Measurements from ENCODE around the gene SNED1.

SNED1 gene

GRCh38 chr2:241068942-241069810 is 70.8 kb downstream of the SNED1 start:
- DNase-seq: no peak

GRCh38 chr2:241069821-241070281 is 71.4 kb downstream of the SNED1 start:
- DNase-seq: no peak

GRCh38 chr2:241070361-241070760 is 71.9 kb downstream of the SNED1 start:
- no peak for DNase-seq

GRCh38 chr2:241070811-241071676 is 72.6 kb downstream of the SNED1 start:
- DNase-seq: no peak

DNA sequence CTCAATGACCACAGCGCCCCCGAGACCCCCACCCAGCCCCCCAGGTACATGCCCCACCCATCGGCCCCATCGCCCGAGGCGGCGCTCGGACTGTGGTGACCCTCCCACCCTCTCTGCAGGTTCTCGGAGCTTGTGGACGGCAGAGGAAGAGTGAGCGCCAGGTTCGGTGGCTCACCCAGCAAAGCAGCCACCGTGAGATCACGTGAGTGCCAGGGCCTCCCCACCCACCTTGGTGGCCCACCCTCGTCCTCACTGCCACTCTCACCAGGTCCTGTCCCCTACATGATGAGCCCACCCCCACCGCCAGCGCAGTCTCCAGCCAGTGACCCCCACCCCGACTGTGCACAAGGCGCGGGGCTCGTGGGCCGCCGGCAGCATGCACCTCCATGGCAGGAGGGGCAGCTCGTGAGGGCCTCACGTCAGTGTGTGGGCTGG is 73.3 kb downstream of the SNED1 start:
- DNase-seq: no peak

DNA sequence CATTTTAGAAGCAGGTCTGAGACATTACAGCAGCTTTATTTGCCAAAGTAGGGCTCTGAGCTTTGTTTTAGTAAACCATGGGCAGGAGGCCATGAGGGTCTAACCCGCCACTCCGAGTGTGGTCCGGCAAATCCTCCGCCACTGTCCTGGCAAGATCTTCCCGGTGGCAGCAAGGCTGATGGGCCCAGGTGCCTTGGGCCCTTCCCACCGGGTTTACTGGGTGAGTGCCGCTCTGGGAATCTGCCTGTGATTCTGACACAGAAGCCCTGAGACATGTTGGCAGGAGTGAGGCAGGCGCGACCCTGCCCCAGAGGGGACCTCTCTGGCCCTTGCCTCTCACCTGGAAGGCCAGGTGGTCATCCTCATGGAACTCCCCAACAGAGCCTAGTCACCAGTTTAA is 73.7 kb downstream of the SNED1 start:
- no peak for DNase-seq

DNA sequence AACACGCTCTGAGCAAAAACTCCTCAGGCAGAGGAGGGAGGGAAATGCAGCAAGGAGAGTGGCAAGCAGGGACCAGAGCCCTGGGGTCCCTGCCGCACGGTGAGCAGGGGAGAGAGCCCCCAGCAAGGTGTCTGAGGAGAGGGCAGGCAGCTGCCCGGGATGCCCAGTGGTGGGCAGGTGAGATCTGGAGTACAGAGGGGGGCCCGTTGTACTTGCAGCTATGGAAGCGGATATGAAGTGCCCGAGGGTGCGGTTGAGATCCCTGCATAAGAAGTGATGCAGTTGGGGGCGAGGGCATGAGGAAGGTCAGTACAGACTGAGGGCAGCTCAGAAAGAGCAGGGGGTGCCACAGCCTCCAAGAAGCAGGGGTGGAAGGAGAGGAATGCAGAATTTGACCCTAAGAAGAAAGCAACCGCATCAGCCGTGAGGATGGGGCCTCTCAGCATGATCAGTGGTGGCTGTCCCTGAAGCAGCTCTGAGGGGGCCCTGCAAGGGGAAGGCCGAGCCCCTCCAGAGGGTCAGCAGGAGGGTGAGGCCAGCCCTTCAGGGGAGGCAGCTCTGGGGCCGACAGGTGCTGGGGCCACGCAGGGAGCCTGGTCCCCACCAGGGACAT is 74.2 kb downstream of the SNED1 start:
- no peak for DNase-seq

DNA sequence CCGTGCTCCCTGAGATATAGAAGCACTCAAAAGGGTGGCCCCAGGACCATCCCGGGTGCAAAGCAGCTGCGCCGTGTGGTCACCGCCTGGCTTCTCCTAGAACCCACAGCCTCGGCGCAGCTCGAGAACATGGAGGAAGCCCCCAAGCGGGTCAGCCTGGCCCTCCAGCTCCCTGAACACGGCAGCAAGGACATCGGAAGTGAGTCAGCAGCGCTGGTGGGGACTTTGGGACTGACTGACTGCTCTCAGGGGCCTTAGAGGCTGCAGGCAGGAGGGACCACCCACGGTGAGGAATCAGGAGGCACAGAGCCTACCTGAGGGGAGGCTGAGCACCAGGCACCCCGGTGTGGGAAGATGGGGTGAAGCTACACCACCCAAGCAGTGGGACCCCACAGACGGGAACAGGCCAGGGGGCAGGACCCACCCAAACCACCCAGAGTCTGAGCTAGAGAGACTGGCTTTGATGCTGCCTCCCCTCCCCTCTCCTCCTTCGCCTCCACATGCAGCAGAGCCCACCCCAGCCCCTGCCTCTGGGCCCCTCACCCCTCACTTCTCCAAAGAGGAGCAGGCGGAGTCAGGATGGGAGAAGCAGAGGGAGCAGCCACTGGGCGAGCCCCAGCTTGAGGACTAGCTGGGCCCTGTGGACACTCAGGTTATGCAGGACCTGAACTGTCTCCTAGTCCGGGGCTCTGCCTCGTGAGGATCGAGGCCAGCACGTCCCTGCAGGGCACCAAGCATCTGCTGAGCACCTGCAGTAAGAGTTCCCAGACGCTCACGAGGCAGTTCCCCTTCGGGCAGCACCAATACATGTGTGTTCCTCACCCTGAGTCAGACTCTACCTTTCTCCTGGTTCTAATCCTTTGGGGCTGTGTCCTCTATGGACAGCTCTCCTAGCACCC is 75.0 kb downstream of the SNED1 start:
- no peak for DNase-seq

GRCh38 chr2:241074065-241074818 is 75.8 kb downstream of the SNED1 start:
- no peak for DNase-seq

- DNase-seq: no peak
These were observed 76.6 kb downstream of the SNED1 start for GRCh38 chr2:241074901-241075540.

- DNase-seq: no peak
These were observed 82.2 kb downstream of the SNED1 start for GRCh38 chr2:241080405-241081189.

DNA sequence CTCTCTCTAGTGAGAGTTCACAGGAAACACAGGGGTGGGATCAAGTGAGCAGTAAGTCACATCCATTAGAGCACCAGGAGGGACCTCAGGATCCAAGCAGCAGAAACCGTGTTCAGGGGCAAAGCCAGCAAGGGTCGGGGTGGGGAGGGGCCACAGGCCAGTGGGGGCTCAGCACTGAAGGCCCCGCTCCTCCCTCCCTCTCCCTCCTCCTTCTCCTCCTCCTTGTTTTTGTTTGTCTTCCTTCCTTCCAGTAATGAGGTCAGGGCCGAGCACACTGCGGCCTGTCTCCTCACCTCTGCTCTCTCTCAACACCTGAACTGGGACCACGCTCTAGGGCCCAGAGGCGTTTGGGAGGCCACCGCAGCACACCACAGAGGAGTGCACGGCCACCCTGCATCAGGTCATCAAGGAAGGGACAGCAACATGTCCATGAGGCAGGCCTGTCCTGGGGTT is 82.8 kb downstream of the SNED1 start:
- DNase-seq: no peak

DNA sequence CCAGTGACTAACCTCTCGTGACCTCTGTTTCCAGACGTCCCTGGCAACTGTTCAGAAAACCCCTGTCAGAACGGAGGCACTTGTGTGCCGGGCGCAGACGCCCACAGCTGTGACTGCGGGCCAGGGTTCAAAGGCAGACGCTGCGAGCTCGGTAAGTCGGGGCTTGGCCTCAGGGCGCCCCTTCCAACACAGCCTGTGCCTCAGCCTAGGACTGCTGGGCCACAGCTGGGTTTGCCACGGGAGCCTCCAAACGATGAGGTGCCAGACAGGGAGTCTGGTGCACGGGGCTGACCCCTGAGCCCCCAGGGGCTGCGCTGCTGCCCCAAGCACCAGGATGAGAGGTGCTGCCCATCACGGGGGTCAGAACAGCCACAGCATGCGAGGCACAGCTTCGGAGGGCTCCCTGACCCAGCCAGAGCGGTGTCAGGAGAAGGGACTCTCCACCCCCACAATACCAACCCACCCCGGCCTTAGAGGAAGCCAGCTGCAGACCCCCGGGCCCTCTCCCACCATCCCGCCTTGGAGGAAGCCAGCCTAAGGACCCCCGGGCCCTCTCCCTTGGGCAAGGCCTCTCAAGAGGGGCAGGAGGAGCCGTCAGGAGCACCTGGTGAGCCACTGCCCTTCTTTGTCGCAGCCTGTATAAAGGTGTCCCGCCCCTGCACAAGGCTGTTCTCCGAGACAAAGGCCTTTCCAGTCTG is 83.4 kb downstream of the SNED1 start:
- DNase-seq: no peak

GRCh38 chr2:241082341-241083090 is 84.1 kb downstream of the SNED1 start:
- DNase-seq: no peak

DNA sequence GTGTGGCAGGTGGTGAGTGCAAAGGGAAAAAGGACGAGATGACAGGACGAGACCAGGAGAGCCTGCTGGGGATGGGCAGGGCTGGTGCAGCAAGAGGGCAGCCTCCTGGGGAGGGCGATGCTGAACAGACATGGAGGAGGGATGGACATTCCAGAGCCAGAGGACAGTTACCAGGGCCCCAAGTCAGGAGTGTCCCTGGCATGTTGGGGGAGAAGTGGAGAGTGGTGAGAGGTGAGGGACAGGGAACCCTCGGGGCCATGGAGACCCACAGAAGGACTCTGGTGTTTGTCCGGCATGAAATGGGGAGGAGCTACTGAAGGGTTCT is 84.6 kb downstream of the SNED1 start:
- no peak for DNase-seq

DNA sequence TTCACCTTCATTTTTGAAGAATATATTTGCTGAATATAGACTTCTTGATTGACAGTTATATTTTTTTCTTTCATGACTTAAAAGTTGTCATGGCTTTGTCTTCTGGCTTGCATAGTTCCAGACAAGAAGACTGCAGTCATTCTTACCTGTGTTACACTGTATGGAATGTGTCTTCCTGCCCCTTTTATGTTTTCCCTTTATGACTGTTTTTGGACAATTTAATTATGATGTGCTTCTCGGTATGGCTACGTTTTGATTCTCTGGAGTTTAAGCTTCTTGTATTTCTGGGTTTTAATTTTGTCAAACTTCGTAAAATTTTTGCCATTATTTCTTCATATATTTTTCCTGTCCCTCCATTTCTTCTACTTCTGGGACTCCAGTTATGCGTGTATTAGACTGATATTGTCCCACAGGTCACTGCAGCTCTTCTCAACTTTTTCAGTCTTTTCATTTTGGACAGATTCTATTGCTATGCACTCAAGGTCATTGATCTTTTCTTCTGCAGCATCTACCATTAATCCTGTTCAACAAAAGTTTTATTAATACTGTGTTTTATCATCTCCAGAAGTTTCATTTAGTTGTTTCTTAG is 86.5 kb downstream of the SNED1 start:
- no peak for DNase-seq

DNA sequence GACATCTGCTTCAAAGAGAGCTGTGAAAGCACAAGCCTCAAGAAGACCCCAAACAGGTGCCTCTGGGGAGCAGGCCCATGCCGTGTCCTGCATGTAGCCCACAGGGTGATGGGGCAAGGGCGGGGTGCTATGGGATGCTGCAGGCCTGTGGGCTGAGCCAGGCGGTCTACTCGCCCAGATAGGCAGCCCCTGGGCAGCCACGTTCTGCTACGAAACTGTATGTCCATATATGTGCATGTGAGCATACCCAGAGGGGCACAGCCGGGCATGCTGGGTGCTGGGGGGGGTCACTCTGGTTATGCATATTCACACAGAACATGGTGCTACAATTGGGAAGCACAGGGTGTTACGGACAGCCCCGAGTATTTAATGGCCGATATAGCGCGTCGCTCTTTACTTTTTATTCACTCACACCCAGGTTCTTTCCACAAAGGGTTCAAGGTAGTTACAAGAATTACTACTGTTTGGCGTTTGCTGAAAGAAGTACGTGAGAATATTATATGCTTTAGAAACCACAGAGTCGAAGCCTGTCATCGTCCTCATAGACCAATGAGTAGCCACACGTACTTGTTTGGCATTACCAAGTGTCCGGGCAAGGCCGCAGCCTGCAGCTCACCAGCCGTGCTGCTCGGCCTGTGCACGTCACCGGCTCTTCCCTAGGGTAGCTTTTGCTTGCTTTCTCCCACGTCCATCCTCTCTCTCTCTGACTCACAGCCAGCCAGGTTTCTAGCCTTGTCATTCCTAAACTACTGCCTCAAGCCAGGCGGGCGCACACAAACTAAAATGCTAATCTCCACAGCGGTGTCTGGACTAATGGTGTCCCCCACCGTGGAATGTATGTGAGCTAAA is 89.2 kb downstream of the SNED1 start:
- no peak for DNase-seq
